Type B pancreatic cell (in vitro differentiated cells): ENCODE measurements around the gene SYCE1. TPM values are rescaled to one million over a fixed set of nuclear protein-coding genes. Genes with fewer than 3 reads are reported as not detected.

Source experiments
- DNase-seq: peaks from one replicate; pipeline ENCODE4 v3.0.0; 2021; ENCODE audit warnings: mixed read lengths; ENCODE audit not compliant: unreplicated experiment; ENCODE audit errors: extremely low spot score
- H3K27ac Mint-ChIP-seq: 2 replicates; pipeline ENCODE4 v1.8.0; 2021; ENCODE audit warnings: mild to moderate bottlenecking, mixed read lengths
- H3K27me3 Mint-ChIP-seq: 2 replicates; pipeline ENCODE4 v1.8.0; 2021; ENCODE audit warnings: mixed read lengths
- H3K36me3 Mint-ChIP-seq: 2 replicates; pipeline ENCODE4 v1.8.0; 2021; ENCODE audit warnings: mixed read lengths
- H3K4me1 Mint-ChIP-seq: one replicate; pipeline ENCODE4 v1.8.0; 2021; ENCODE audit warnings: mixed read lengths; ENCODE audit not compliant: unreplicated experiment
- H3K4me3 Mint-ChIP-seq: 2 replicates; pipeline ENCODE4 v1.8.0; 2021; ENCODE audit warnings: mild to moderate bottlenecking, mixed read lengths
- H3K9me3 Mint-ChIP-seq: 2 replicates; pipeline ENCODE4 v1.8.0; 2021; ENCODE audit warnings: mixed read lengths
- total RNA-seq: library from RNA; stranded (reverse); gene quantifications from 2 replicates; pipeline ENCODE4 v1.2.1, GENCODE V29; 2021; ENCODE audit warnings: low replicate concordance
- TF ChIP-seq, protein P1 (sequence below): fragments of 200-600 bp; sonication (generic); conservative IDR thresholded peaks from 2 replicates; pipeline ENCODE4 v1.5.0; 2021; ENCODE audit warnings: antibody characterized with exemption, mild to moderate bottlenecking

Gene SYCE1
- total RNA-seq, 1 donor from 2014 or later: not detected

DNA sequence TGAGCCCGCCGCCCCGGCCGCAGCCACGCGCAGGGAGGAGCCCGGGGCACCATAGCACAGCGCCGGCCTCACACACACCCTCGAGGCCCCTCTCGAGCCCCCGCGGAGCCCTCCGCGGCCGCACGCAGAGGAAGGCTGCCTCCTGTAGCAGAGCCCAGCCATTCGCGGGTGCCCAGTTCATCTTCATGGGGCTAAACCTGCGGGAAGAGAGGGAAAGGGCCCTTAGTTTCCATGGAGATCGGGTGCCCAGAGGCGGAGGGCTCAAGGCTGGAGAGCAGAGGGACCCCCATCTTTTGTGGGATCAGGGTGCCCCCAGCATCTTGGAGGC lies 2.9 kb upstream of the SYCE1 start:
- peaks cover 6% of the 10 kb centered on the region for H3K9me3 Mint-ChIP-seq
- no peaks in the 10 kb centered on the region for H3K4me1 Mint-ChIP-seq
- no peak for DNase-seq
- no peaks in the 10 kb centered on the region for H3K27me3 Mint-ChIP-seq
- no peak overlapping the region for H3K4me3 Mint-ChIP-seq
- H3K27ac Mint-ChIP-seq: no peak overlapping the region
- TF ChIP-seq, protein P1, sequence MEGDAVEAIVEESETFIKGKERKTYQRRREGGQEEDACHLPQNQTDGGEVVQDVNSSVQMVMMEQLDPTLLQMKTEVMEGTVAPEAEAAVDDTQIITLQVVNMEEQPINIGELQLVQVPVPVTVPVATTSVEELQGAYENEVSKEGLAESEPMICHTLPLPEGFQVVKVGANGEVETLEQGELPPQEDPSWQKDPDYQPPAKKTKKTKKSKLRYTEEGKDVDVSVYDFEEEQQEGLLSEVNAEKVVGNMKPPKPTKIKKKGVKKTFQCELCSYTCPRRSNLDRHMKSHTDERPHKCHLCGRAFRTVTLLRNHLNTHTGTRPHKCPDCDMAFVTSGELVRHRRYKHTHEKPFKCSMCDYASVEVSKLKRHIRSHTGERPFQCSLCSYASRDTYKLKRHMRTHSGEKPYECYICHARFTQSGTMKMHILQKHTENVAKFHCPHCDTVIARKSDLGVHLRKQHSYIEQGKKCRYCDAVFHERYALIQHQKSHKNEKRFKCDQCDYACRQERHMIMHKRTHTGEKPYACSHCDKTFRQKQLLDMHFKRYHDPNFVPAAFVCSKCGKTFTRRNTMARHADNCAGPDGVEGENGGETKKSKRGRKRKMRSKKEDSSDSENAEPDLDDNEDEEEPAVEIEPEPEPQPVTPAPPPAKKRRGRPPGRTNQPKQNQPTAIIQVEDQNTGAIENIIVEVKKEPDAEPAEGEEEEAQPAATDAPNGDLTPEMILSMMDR: no peak
- H3K36me3 Mint-ChIP-seq: no peaks in the 10 kb centered on the region

DNA sequence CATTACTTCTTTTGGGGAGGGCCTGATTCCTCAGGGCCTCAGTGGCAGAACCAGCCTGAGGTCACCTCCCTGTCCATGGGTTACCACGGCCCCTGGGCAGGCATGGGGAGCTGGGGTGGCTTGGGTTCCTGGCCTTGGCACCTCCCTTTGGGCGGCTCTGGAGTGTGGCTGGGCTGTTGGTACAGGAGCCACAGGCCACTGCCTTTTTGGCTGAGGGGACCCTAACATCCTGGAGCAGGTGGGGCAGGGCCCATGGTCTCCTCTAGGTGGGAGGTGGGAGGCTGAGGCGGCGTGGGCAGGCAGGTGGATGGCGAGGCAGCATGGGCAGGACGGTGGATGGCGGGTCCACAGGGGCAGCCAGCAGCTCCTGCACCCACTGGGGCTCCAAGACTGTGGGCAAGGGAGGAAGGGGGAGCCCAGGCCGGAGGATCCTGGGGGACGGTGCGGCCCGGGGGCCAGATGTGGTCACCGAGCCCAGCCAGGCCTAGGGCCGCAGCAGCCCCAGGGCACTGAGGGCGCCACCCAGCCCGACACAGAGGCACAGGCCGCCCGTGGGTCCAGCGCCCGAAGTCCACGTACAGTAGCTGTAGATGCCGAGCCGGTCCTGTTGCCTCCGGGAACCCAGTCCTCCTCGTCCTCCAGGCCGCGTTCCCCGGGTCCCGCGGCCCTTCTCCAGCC lies 2.4 kb upstream of the SYCE1 start:
- Mint-ChIP-seq H3K27ac (no peak overlapping the region), H3K9me3 (peaks cover under 1% of the 10 kb centered on the region)
- TF ChIP-seq, protein P1: no peak

DNA sequence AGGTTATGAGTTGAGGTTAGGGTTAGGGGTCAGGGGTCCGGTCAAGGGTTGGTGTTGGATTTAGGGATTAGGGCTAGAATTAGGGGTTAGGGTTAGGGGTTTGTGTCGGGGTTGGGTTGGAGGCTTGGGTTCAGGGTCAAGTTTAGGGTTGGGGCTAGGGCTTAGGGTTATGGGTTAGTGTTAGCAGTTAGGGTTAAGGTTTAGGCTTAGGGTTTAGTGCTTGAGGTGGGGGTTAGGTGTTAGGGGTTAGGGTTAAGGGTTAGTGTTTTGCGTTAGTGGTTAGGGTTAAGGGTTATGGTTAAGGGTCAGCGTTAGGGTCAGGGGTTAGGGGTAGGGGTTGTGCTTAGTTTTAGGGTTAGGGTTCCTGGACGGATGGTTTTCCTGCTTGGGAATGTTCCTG lies 1.7 kb upstream of the SYCE1 start:
- H3K36me3 Mint-ChIP-seq: no peaks in the 10 kb centered on the region
- H3K9me3 Mint-ChIP-seq: no peaks in the 10 kb centered on the region
- DNase-seq: no peak
- H3K27ac Mint-ChIP-seq: no peak overlapping the region
- TF ChIP-seq, protein P1: no peak
- no peak overlapping the region for H3K4me3 Mint-ChIP-seq
- no peaks in the 10 kb centered on the region for H3K27me3 Mint-ChIP-seq
- no peaks in the 10 kb centered on the region for H3K4me1 Mint-ChIP-seq

More for the DNA sequence above, 2.4 kb upstream of the SYCE1 start:
- no peak for DNase-seq
- Mint-ChIP-seq H3K4me3 (no peak overlapping the region), H3K4me1 (no peaks in the 10 kb centered on the region), H3K27me3 (no peaks in the 10 kb centered on the region), H3K36me3 (no peaks in the 10 kb centered on the region)

DNA sequence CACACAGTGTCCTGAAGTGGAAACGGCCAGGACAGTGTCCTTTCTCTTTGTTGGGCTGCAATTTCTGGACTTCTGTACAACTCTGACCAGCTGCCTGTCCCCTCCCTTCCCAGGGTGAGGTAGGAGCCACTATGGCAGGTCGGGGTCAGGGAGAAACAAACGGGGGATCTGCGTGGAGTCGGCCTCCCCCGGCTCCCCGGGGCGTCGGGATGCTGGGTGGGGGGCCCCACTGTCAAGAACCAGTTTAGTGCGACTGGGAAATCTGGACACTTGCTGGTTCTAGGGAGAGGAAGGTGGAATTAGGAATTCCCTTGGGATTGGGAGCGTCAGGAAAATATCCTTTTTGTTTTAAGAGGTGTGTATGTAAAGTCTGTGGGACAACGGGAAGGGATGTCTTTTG lies 567 bp downstream of the SYCE1 start:
- no peak overlapping the region for H3K27ac Mint-ChIP-seq
- no peaks in the 10 kb centered on the region for H3K36me3 Mint-ChIP-seq
- H3K9me3 Mint-ChIP-seq: no peaks in the 10 kb centered on the region
- no peak for DNase-seq
- TF ChIP-seq, protein P1: no peak
- H3K27me3 Mint-ChIP-seq: no peaks in the 10 kb centered on the region
- H3K4me3 Mint-ChIP-seq: no peak overlapping the region
- no peaks in the 10 kb centered on the region for H3K4me1 Mint-ChIP-seq

DNA sequence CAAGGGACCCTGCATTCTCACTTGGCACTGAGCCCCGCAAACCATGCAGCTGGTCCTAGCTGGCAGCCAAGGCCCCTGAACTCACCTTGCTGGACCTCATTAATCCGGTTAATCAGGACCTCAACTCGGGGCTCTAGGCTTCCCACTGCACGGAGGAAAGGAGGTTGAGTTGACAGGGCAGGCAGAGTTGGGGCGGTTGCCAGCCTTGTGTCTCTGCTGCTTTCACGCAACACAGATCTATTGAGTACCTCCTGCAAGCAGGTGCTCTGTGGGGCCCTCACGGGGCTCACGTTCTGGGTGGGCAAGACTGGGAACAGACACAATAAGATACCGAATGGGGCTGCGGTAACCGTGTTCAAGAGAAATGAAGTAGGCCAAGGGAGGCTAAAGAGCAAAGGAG lies 6.2 kb downstream of the SYCE1 start:
- H3K27ac Mint-ChIP-seq: no peak overlapping the region
- no peaks in the 10 kb centered on the region for H3K36me3 Mint-ChIP-seq
- H3K4me3 Mint-ChIP-seq: no peak overlapping the region
- no peaks in the 10 kb centered on the region for H3K4me1 Mint-ChIP-seq
- TF ChIP-seq, protein P1: no peak
- H3K9me3 Mint-ChIP-seq: no peaks in the 10 kb centered on the region
- no peak for DNase-seq
- no peaks in the 10 kb centered on the region for H3K27me3 Mint-ChIP-seq

DNA sequence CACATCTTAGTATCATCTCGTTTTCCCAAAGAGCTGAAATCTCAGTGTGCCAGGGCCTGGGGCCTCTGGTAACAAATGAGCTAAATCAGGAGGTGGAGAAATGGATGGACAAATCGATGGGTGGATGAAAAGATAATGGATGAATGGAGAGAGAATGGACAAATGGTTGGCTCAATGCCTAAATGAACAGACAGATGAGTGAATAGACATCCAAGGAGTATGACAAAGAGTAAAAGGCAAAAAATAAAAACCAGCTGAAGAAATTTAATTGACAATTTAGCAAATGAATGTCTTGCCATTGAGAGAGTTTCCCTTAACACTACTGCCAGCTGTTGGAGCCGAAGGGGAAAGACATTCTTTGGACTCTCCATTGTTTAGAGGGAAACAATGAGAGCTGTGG lies 8.0 kb downstream of the SYCE1 start:
- Mint-ChIP-seq H3K9me3 (no peaks in the 10 kb centered on the region), H3K27ac (no peak overlapping the region), H3K36me3 (no peaks in the 10 kb centered on the region), H3K4me1 (no peaks in the 10 kb centered on the region), H3K4me3 (no peak overlapping the region), H3K27me3 (no peaks in the 10 kb centered on the region)
- TF ChIP-seq, protein P1: no peak
- DNase-seq: no peak
